Keratinocyte (primary cell): Measurements from ENCODE around the gene SMIM27. TPM values are rescaled to one million over a fixed set of nuclear protein-coding genes. Genes with fewer than 3 reads are reported as not detected.

Experiments
- DNase-seq: peaks from one replicate; pipeline ENCODE4 v3.0.0-alpha.2; 2011; ENCODE audit warnings: low read depth, missing footprints, low spot score
- FAIRE-seq: peaks from 2 replicates; lab custom pipeline; 2011; peaks lifted over from hg19 to GRCh38; lab: Jason Lieb, UNC
- H2AFZ ChIP-seq: 2 replicates; pipeline ENCODE4 v1.6.0; 2012; ENCODE audit warnings: low read length, control low read depth, inconsistent platforms; ENCODE audit not compliant: control insufficient read depth
- H3K27ac ChIP-seq: 2 replicates; pipeline ENCODE4 v1.5.1; 2011; ENCODE audit warnings: low read length; ENCODE audit not compliant: control insufficient read depth, insufficient read depth
- H3K27me3 ChIP-seq: 3 replicates; pipeline ENCODE4 v1.6.0; 2011; ENCODE audit warnings: low read length; ENCODE audit not compliant: control insufficient read depth, insufficient read depth; ENCODE audit errors: extremely low read depth
- H3K36me3 ChIP-seq, 2 experiments: 2 replicates in 1 of 2; 3 replicates in 1 of 2; pipeline ENCODE4 v1.5.1; 2011; ENCODE audit warnings: low read length in 2 of 2, mild to moderate bottlenecking in 1 of 2; ENCODE audit not compliant: control insufficient read depth in 2 of 2, insufficient read depth in 2 of 2; ENCODE audit errors: extremely low read depth in 1 of 2
- H3K4me1 ChIP-seq: 3 replicates; pipeline ENCODE4 v1.5.1; 2011; ENCODE audit warnings: low read length; ENCODE audit not compliant: control insufficient read depth, insufficient read depth; ENCODE audit errors: extremely low read depth
- H3K4me2 ChIP-seq: 3 replicates; pipeline ENCODE4 v1.6.0; 2011; ENCODE audit warnings: low read depth, low read length; ENCODE audit not compliant: control insufficient read depth, insufficient read depth; ENCODE audit errors: extremely low read depth
- H3K4me3 ChIP-seq, 3 experiments: fragments of 200-600 bp in 1 of 3; sonication (generic) in 1 of 3; 2 replicates in 2 of 3; 3 replicates in 1 of 3; pipeline ENCODE4 v1.5.1; 2011 to 2016; ENCODE audit warnings: low read length in 3 of 3, mild to moderate bottlenecking in 3 of 3, control low read depth in 2 of 3, inconsistent platforms in 1 of 3, low read depth in 1 of 3, mixed read lengths in 1 of 3, mixed run types in 1 of 3, moderate library complexity in 1 of 3; ENCODE audit not compliant: control insufficient read depth in 2 of 3, insufficient read depth in 2 of 3; ENCODE audit errors: extremely low read depth in 1 of 3
- H3K79me2 ChIP-seq: 2 replicates; pipeline ENCODE4 v1.6.0; 2012; ENCODE audit warnings: low read length; ENCODE audit not compliant: control insufficient read depth, insufficient read depth
- H3K9ac ChIP-seq: 3 replicates; pipeline ENCODE4 v1.6.0; 2011; ENCODE audit warnings: low read length; ENCODE audit not compliant: control insufficient read depth, insufficient read depth; ENCODE audit errors: extremely low read depth
- H3K9me1 ChIP-seq: 3 replicates; pipeline ENCODE4 v1.6.0; 2011; ENCODE audit warnings: low read length; ENCODE audit not compliant: control insufficient read depth, insufficient read depth; ENCODE audit errors: extremely low read depth
- H3K9me3 ChIP-seq: 2 replicates; pipeline ENCODE4 v1.5.1; 2012; ENCODE audit warnings: low read depth, low read length; ENCODE audit not compliant: control insufficient read depth
- H4K20me1 ChIP-seq: 3 replicates; pipeline ENCODE4 v1.6.0; 2011; ENCODE audit warnings: low read length; ENCODE audit not compliant: control insufficient read depth, insufficient read depth; ENCODE audit errors: extremely low read depth
- CTCF ChIP-seq, 3 experiments: IDR thresholded peaks in 1 of 3; conservative IDR thresholded peaks in 1 of 3; optimal IDR thresholded peaks in 1 of 3; 2 replicates in 2 of 3; 3 replicates in 1 of 3; pipeline versions ENCODE3 to v1.5.1; 2011; ENCODE audit warnings: low read length in 3 of 3, mild to moderate bottlenecking in 3 of 3, moderate library complexity in 2 of 3, control low read depth in 1 of 3, inconsistent platforms in 1 of 3; ENCODE audit not compliant: insufficient read depth in 2 of 3; ENCODE audit errors: extremely low read depth in 1 of 3
- EZH2 ChIP-seq: IDR thresholded peaks from one replicate; pipeline ENCODE4 v1.6.1; 2012; ENCODE audit warnings: inconsistent platforms, mild to moderate bottlenecking, low read length, moderate library complexity
- dilution Hi-C: fragments of 300-500 bp; cut with MboI; formaldehyde crosslinking; loops from one replicate; pipeline ENCODE4 v1.7.0; 2020; ENCODE audit warnings: low sequenced_read_pairs; ENCODE audit not compliant: extremely low pct_ligation_motif_present
- polyA plus RNA-seq, 5 experiments: library from polyadenylated mRNA; depleted of rRNA in 3 of 5; stranded (reverse) in 3 of 5; stranded (forward) in 1 of 5; unstranded in 1 of 5; fragments of >200 nt; gene quantifications; 1 replicate in 1 of 5; 2 replicates in 3 of 5; 3 replicates in 1 of 5; pipeline versions ENCODE4 v1.2.1 to v1.2.3, GENCODE V29; 2011 to 2012; ENCODE audit warnings: missing spikeins in 2 of 5, low read depth in 1 of 5, low replicate concordance in 1 of 5

Gene SMIM27
- polyA plus RNA-seq, 1 donor (not counting 4 experiments of a cell fraction or from before 2014, with no cell fraction given): 13.0 TPM

GRCh38 chr9:32503008-32503407, 49.1 kb upstream of the SMIM27 start:
- Histone ChIP-seq H3K4me2 (peak overlapping the region; percentile 20), H3K4me3 (no peak overlapping the region), H3K79me2 (peaks cover 22% of the 10 kb centered on the region), H3K9me3 (no peaks in the 10 kb centered on the region), H3K9ac (no peak overlapping the region), H3K27ac (peak overlapping the region; percentile 19), H3K4me1 (peaks cover 28% of the 10 kb centered on the region), H4K20me1 (no peaks in the 10 kb centered on the region), H2AFZ (peak overlapping the region; percentile 17), H3K9me1 (no peaks in the 10 kb centered on the region), H3K36me3 (peaks cover 0 to 4% of the 10 kb centered on the region in 2 experiments), H3K27me3 (no peaks in the 10 kb centered on the region)
- FAIRE-seq (no peak), DNase-seq (no peak)
- dilution Hi-C loops: no loop called here
- TF ChIP-seq EZH2 (no peak), CTCF (optimal IDR thresholded peaks at IDR 0.05 in 1 of 3, IDR thresholded peaks at IDR 0.05 in 1 of 3, conservative IDR thresholded peaks at IDR 0.05 in 1 of 3; ENCODE audit: extremely low read depth in 1 of 3, insufficient read depth in 2 of 3, low read length in 3 of 3) (no peak)

GRCh38 chr9:32508728-32509127, 43.4 kb upstream of the SMIM27 start:
- no peak for TF ChIP-seq EZH2
- no peak for TF ChIP-seq CTCF (optimal IDR thresholded peaks at IDR 0.05 in 1 of 3, IDR thresholded peaks at IDR 0.05 in 1 of 3, conservative IDR thresholded peaks at IDR 0.05 in 1 of 3; ENCODE audit: extremely low read depth in 1 of 3, insufficient read depth in 2 of 3, low read length in 3 of 3)
- no peak for FAIRE-seq
- Histone ChIP-seq H3K4me2 (no peak overlapping the region), H2AFZ (no peak overlapping the region), H4K20me1 (no peaks in the 10 kb centered on the region), H3K27me3 (no peaks in the 10 kb centered on the region), H3K4me1 (no peaks in the 10 kb centered on the region), H3K9me3 (no peaks in the 10 kb centered on the region), H3K9me1 (no peaks in the 10 kb centered on the region), H3K9ac (no peak overlapping the region), H3K79me2 (peaks cover 55% of the 10 kb centered on the region), H3K36me3 (no peaks in the 10 kb centered on the region), H3K4me3 (no peak overlapping the region), H3K27ac (no peak overlapping the region)
- dilution Hi-C loops: no loop called here
- no peak for DNase-seq
